HepG2 (cell line): ENCODE measurements around the gene IL1RL2. TPM values are rescaled to one million over a fixed set of nuclear protein-coding genes. Genes with fewer than 3 reads are reported as not detected.

Experiments used
- ATAC-seq: fragments of 200-7000 bp; cut with Tn5 transposase; 3 replicates; pipeline ENCODE4 v1.9.1; 2020; ENCODE audit warnings: mild to moderate bottlenecking, moderate library complexity
- BruUV-seq: library from RNA; stranded (reverse); fragments of 400-500 nt; replicated peaks from 2 replicates; lab custom pipeline; 2021; lab: Mats Ljungman, UMichigan
- CTCF ChIA-PET: fragments of 300-600 bp; formaldehyde crosslinking; extraction: SDS; loops from one replicate; lab custom pipeline; 2021; ENCODE audit warnings: low total read pairs, inconsistent platforms, low intra/inter-chr PET ratio; lab: Yijun Ruan, JAX
- POLR2A ChIA-PET: fragments of 350-600 bp; sonication (Branson Sonifier 250); formaldehyde crosslinking; loops from one replicate; lab custom pipeline; 2020; ENCODE audit warnings: antibody characterized with exemption, inconsistent platforms; lab: Yijun Ruan, JAX
- DNase-seq: peaks from one replicate; pipeline ENCODE4 v3.0.0-alpha.2; 2015; ENCODE audit warnings: low spot score
- FAIRE-seq: peaks from 3 replicates; lab custom pipeline; 2011; peaks lifted over from hg19 to GRCh38; lab: Jason Lieb, UNC
- H2AFZ ChIP-seq: one replicate; pipeline ENCODE4 v1.6.1; 2011; ENCODE audit warnings: low read length, inconsistent platforms
- H3K27ac ChIP-seq: fragments of 300-600 bp; 3 replicates; pipeline ENCODE4 v1.8.0; 2011; ENCODE audit warnings: mixed run types, mild to moderate bottlenecking, mixed read lengths, low read length, inconsistent platforms; ENCODE audit not compliant: insufficient read depth; ENCODE audit errors: extremely low read length
- H3K27me3 ChIP-seq, 2 experiments: fragments of 200-600 bp in 1 of 2; 2 replicates in 1 of 2; 3 replicates in 1 of 2; pipeline versions ENCODE4 v1.6.0 to v1.8.0; 2011; ENCODE audit warnings: low read length in 2 of 2, mild to moderate bottlenecking in 2 of 2, moderate library complexity in 2 of 2, inconsistent platforms in 1 of 2; ENCODE audit not compliant: insufficient read depth in 2 of 2, control insufficient read depth in 1 of 2
- H3K36me3 ChIP-seq, 2 experiments: fragments of 200-600 bp in 1 of 2; replicated peaks in 1 of 2; 2 replicates in 1 of 2; 3 replicates in 1 of 2; pipeline versions ENCODE4 v1.5.1 to v1.8.0; 2011; ENCODE audit warnings: low read length in 2 of 2, inconsistent platforms in 1 of 2; ENCODE audit not compliant: insufficient read depth in 2 of 2, control insufficient read depth in 1 of 2
- H3K4me1 ChIP-seq: 2 replicates; pipeline ENCODE4 v1.5.1; 2012; ENCODE audit warnings: low read length, inconsistent platforms; ENCODE audit not compliant: insufficient read depth
- H3K4me2 ChIP-seq: 2 replicates; pipeline ENCODE4 v1.6.0; 2011; ENCODE audit warnings: low read depth, low read length, inconsistent platforms
- H3K4me3 ChIP-seq, 3 experiments: fragments of 200-600 bp in 1 of 3; sonication (generic), shearing (Covaris generic) in 1 of 3; replicated peaks in 1 of 3; 2 replicates each; pipeline ENCODE4 v1.5.1; 2011 to 2016; ENCODE audit warnings: low read length in 3 of 3, inconsistent platforms in 2 of 3, low read depth in 2 of 3, mild to moderate bottlenecking in 2 of 3, control low read depth in 1 of 3, mixed read lengths in 1 of 3; ENCODE audit not compliant: insufficient read depth in 1 of 3
- H3K79me2 ChIP-seq: one replicate; pipeline ENCODE4 v1.6.1; 2011; ENCODE audit warnings: low read length, inconsistent platforms; ENCODE audit not compliant: insufficient read depth
- H3K9ac ChIP-seq: 2 replicates; pipeline ENCODE4 v1.6.0; 2011; ENCODE audit warnings: mild to moderate bottlenecking, low read depth, low read length, inconsistent platforms; ENCODE audit not compliant: insufficient read depth
- H3K9me3 ChIP-seq: 2 replicates; pipeline ENCODE4 v1.5.1; 2012; ENCODE audit warnings: mild to moderate bottlenecking, low read length
- H4K20me1 ChIP-seq: 2 replicates; pipeline ENCODE4 v1.6.0; 2011; ENCODE audit warnings: inconsistent platforms, mild to moderate bottlenecking, low read length, moderate library complexity; ENCODE audit not compliant: insufficient read depth
- CAMTA2 ChIP-seq: sonication (generic); formaldehyde crosslinking; IDR thresholded peaks from 2 replicates; pipeline ENCODE4 v1.4.0; 2020; ENCODE audit warnings: mild to moderate bottlenecking, missing genetic modification reagents, borderline replicate concordance
- E2F5 ChIP-seq: sonication (generic); formaldehyde crosslinking; conservative IDR thresholded peaks from 2 replicates; pipeline ENCODE4 v1.4.0; 2020; ENCODE audit warnings: missing genetic modification reagents
- EHMT2 ChIP-seq: fragments of 200-600 bp; sonication (generic); IDR thresholded peaks from 2 replicates; pipeline ENCODE4 v1.7.0; 2017; ENCODE audit warnings: antibody characterized with exemption, low read depth, low read length, borderline replicate concordance
- FOXK1 ChIP-seq: sonication (generic); formaldehyde crosslinking; IDR thresholded peaks from 2 replicates; pipeline ENCODE4 v1.4.0; 2020; ENCODE audit warnings: low read depth, missing genetic modification reagents, borderline replicate concordance
- HDAC1 ChIP-seq: sonication (generic); formaldehyde crosslinking; IDR thresholded peaks from 2 replicates; pipeline ENCODE4 v1.5.1; 2020; ENCODE audit warnings: mild to moderate bottlenecking, missing genetic modification reagents
- HHEX ChIP-seq: IDR thresholded peaks from 2 replicates; pipeline ENCODE4 v1.6.1; 2016; ENCODE audit warnings: control low read depth
- IKZF4 ChIP-seq: sonication (generic); formaldehyde crosslinking; IDR thresholded peaks from 2 replicates; pipeline ENCODE4 v1.5.1; 2020; ENCODE audit warnings: borderline replicate concordance, mild to moderate bottlenecking, low read depth, missing genetic modification reagents; ENCODE audit errors: not compliant biosample characterization
- KAT2B ChIP-seq: fragments of 150-350 bp; IDR thresholded peaks from 2 replicates; pipeline ENCODE4 v1.6.1; 2014; ENCODE audit warnings: low read depth, low read length, borderline replicate concordance
- WIZ ChIP-seq: sonication (generic); formaldehyde crosslinking; IDR thresholded peaks from 2 replicates; pipeline ENCODE4 v1.5.1; 2020; ENCODE audit warnings: mild to moderate bottlenecking, missing genetic modification reagents
- ZFAT ChIP-seq: sonication (generic); formaldehyde crosslinking; conservative IDR thresholded peaks from 2 replicates; pipeline ENCODE4 v1.8.1; 2023; ENCODE audit warnings: missing genetic modification reagents, inconsistent platforms
- ZIK1 ChIP-seq: sonication (generic); formaldehyde crosslinking; IDR thresholded peaks from 2 replicates; pipeline ENCODE4 v1.5.0; 2020; ENCODE audit warnings: mild to moderate bottlenecking, low read depth, missing genetic modification reagents, borderline replicate concordance
- ZNF121 ChIP-seq: sonication (generic); formaldehyde crosslinking; IDR thresholded peaks from 2 replicates; pipeline ENCODE4 v1.5.0; 2020; ENCODE audit warnings: mild to moderate bottlenecking, missing genetic modification reagents
- ZNF30 ChIP-seq: sonication (generic); formaldehyde crosslinking; IDR thresholded peaks from 2 replicates; pipeline ENCODE4 v1.5.0; 2020; ENCODE audit warnings: mild to moderate bottlenecking, missing genetic modification reagents
- ZNF350 ChIP-seq: sonication (generic); formaldehyde crosslinking; IDR thresholded peaks from 2 replicates; pipeline ENCODE4 v1.4.0; 2020; ENCODE audit warnings: mild to moderate bottlenecking, low read depth, missing genetic modification reagents, borderline replicate concordance
- ZNF512 ChIP-seq: sonication (generic); formaldehyde crosslinking; IDR thresholded peaks from 2 replicates; pipeline ENCODE4 v1.4.0; 2020; ENCODE audit warnings: mild to moderate bottlenecking, missing genetic modification reagents
- ZNF547 ChIP-seq: sonication (generic); formaldehyde crosslinking; IDR thresholded peaks from 2 replicates; pipeline ENCODE4 v1.5.1; 2020; ENCODE audit warnings: mild to moderate bottlenecking, missing genetic modification reagents
- ZNF557 ChIP-seq: sonication (generic); formaldehyde crosslinking; IDR thresholded peaks from 2 replicates; pipeline ENCODE4 v1.4.0; 2020; ENCODE audit warnings: missing genetic modification reagents
- ZNF782 ChIP-seq: sonication (generic); formaldehyde crosslinking; IDR thresholded peaks from 2 replicates; pipeline ENCODE4 v1.4.0; 2020; ENCODE audit warnings: missing genetic modification reagents, mild to moderate bottlenecking, borderline replicate concordance
- ZNF883 ChIP-seq: sonication (generic); formaldehyde crosslinking; IDR thresholded peaks from 2 replicates; pipeline ENCODE4 v1.5.1; 2020; ENCODE audit warnings: mild to moderate bottlenecking, missing genetic modification reagents; ENCODE audit errors: not compliant biosample characterization
- WGBS: methylation state at CpG from one replicate; pipeline ENCODE4 v1.1.6; 2017; ENCODE audit warnings: low lambda C conversion rate; 5-methylcytosine and 5-hydroxymethylcytosine counted together
- in situ Hi-C: cut with HindIII; loops from 2 replicates; pipeline ENCODE4 v1.10.0; 2017; ENCODE audit warnings: low pct_unique_long_range_greater_than_20kb; ENCODE audit not compliant: extremely low pct_ligation_motif_present
- intact Hi-C: fragments of 100-400 bp; cut with micrococcal nuclease; formaldehyde crosslinking; loops from one replicate; pipeline ENCODE4 v1.10.0; 2022; ENCODE audit not compliant: unreplicated experiment
- polyA plus RNA-seq, 8 experiments: library from polyadenylated mRNA; depleted of rRNA in 3 of 8; stranded (reverse) in 7 of 8; unstranded in 1 of 8; fragments of >200 nt; fragmentation: Illumina TruSeq in 4 of 8; extraction: Trizol in 4 of 8; gene quantifications; 2 replicates each; pipeline versions ENCODE4 v1.2.1 to v1.2.3, GENCODE V29; 2011 to 2016; ENCODE audit warnings: low read depth in 4 of 8, missing spikeins in 1 of 8, mixed read lengths in 1 of 8; ENCODE audit not compliant: insufficient read depth in 1 of 8
- total RNA-seq, 5 experiments: library from RNA; depleted of rRNA; stranded (reverse); fragments of >200 nt; fragmentation: Illumina TruSeq; extraction: Trizol; gene quantifications; 2 replicates each; pipeline ENCODE4 v1.2.3, GENCODE V29; 2016; ENCODE audit warnings: low read depth in 1 of 5
- TF ChIP-seq, protein P1 (sequence below): sonication (generic); formaldehyde crosslinking; IDR thresholded peaks from 2 replicates; pipeline ENCODE4 v1.5.0; 2020; ENCODE audit warnings: missing genetic modification reagents, mild to moderate bottlenecking, borderline replicate concordance

The IL1RL2 gene
- total and polyA plus RNA-seq, 2 of the 13 experiments (the other 11 are each of a cell fraction or from before 2014, with no cell fraction given), result 0.03 TPM; not detected in 1

GRCh38 chr2:102190430-102191107 lies 3.7 kb downstream of the IL1RL2 start (continued):
- TF ChIP-seq ZNF782 (CRISPR knock-in tag) (no peak), E2F5 (CRISPR knock-in tag) (no peak), ZFAT (CRISPR knock-in tag) (no peak), IKZF4 (no peak), KAT2B (no peak)
- TF ChIP-seq, protein P1, sequence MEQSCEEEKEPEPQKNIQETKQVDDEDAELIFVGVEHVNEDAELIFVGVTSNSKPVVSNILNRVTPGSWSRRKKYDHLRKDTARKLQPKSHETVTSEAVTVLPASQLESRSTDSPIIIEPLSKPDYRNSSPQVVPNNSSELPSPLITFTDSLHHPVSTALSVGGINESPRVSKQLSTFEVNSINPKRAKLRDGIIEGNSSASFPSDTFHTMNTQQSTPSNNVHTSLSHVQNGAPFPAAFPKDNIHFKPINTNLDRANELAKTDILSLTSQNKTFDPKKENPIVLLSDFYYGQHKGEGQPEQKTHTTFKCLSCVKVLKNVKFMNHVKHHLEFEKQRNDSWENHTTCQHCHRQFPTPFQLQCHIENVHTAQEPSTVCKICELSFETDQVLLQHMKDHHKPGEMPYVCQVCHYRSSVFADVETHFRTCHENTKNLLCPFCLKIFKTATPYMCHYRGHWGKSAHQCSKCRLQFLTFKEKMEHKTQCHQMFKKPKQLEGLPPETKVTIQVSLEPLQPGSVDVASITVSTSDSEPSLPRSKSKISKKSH (CRISPR knock-in tag), result no peak

DNA sequence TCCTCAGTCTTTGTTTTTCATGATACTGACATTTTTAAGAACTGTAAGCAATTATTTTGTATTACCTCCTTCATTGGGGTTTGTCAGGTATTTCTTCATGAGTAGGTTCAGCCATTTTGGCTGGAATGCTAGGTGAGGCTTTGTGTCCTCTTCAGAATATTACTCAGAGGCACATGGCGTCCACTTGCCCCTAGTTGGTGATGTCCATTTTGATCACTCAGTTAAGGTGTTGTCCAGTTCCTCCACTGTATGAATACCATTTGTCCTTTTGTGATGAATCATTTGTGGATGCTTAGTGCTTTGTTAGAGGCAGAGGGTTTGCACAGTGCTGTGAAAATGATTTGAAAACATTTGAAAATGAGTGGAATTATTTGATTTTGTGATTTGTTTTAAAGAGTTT lies 4.7 kb downstream of the IL1RL2 start:
- intact Hi-C loops, result no loop called here
- TF ChIP-seq ZNF30 (CRISPR knock-in tag), result no peak
- TF ChIP-seq ZNF883 (CRISPR knock-in tag), result no peak
- no peak for TF ChIP-seq ZNF512
- no peak for TF ChIP-seq CAMTA2 (CRISPR knock-in tag)
- no peak for TF ChIP-seq HDAC1 (CRISPR knock-in tag)
- no peak for TF ChIP-seq ZNF547 (CRISPR knock-in tag)
- TF ChIP-seq WIZ (CRISPR knock-in tag), result no peak
- no peak for TF ChIP-seq HHEX (CRISPR knock-in tag)
- TF ChIP-seq EHMT2, result no peak
- TF ChIP-seq ZNF557 (CRISPR knock-in tag), result no peak
- no peak for TF ChIP-seq ZNF121 (CRISPR knock-in tag)
- no peak for TF ChIP-seq ZNF350 (CRISPR knock-in tag)
- no peak for TF ChIP-seq FOXK1 (CRISPR knock-in tag)
- no peak for TF ChIP-seq ZIK1 (CRISPR knock-in tag)

More for the DNA sequence above, 4.7 kb downstream of the IL1RL2 start:
- Histone ChIP-seq H3K79me2 (no peaks in the 10 kb centered on the region), H3K27me3 (no peaks in the 10 kb centered on the region), H3K4me3 (no peak overlapping the region), H3K4me1 (peaks cover 28% of the 10 kb centered on the region), H3K4me2 (no peak overlapping the region), H2AFZ (no peak overlapping the region), H3K27ac (no peak overlapping the region), H4K20me1 (no peaks in the 10 kb centered on the region), H3K9ac (no peak overlapping the region), H3K36me3 (no peaks in the 10 kb centered on the region), H3K9me3 (no peaks in the 10 kb centered on the region)
- no peak for FAIRE-seq
- 100% methylated on average over 1 of the region's 1 CpG for WGBS
- no peak for ATAC-seq
- in situ Hi-C loops, result no loop called here
- no TSS peak for BruUV-seq
- POLR2A ChIA-PET, result no interaction called here
- no peak for DNase-seq
- CTCF ChIA-PET, result no interaction called here
